K562 (cell line): ENCODE data around the gene OVCA2. TPM values are rescaled to one million over a fixed set of nuclear protein-coding genes. Genes with fewer than 3 reads are reported as not detected.

Experiments used
- CBX1 ChIP-seq: sonication (generic); IDR thresholded peaks from 2 replicates; pipeline ENCODE4 v1.6.1; 2016; ENCODE audit warnings: antibody characterized with exemption, low read depth, mild to moderate bottlenecking
- ELF4 ChIP-seq: fragments of 450-650 bp; formaldehyde crosslinking; IDR thresholded peaks from 2 replicates; pipeline ENCODE4 v1.4.0; 2022; ENCODE audit warnings: missing genetic modification characterization
- HINFP ChIP-seq: fragments of 450-650 bp; conservative IDR thresholded peaks from 2 replicates; pipeline ENCODE4 v1.6.1; 2016; ENCODE audit warnings: missing genetic modification characterization, low read depth, mild to moderate bottlenecking, control low read depth, missing compliant biosample characterization
- HNRNPLL ChIP-seq: fragments of 200-400 bp; formaldehyde crosslinking; IDR thresholded peaks from 2 replicates; pipeline ENCODE4 v1.6.1; 2017; ENCODE audit warnings: low read length, low read depth, mild to moderate bottlenecking; ENCODE audit not compliant: poor library complexity, severe bottlenecking
- KDM5B ChIP-seq: fragments of 200-600 bp; sonication (generic); IDR thresholded peaks from 2 replicates; pipeline ENCODE4 v1.6.1; 2012; ENCODE audit warnings: low read depth, mild to moderate bottlenecking, moderate library complexity, low read length, control low read depth, inconsistent platforms; ENCODE audit not compliant: insufficient replicate concordance
- MAZ ChIP-seq, 2 experiments: fragments of 450-650 bp in 1 of 2; sonication (generic) in 1 of 2; formaldehyde crosslinking; IDR thresholded peaks in 1 of 2; conservative IDR thresholded peaks in 1 of 2; 2 replicates each; pipeline versions ENCODE4 v1.4.0 to v1.5.0; 2020; ENCODE audit warnings: mild to moderate bottlenecking in 1 of 2, missing genetic modification reagents in 1 of 2
- RBM34 ChIP-seq: fragments of 200-400 bp; formaldehyde crosslinking; IDR thresholded peaks from 2 replicates; pipeline ENCODE4 v1.6.1; 2018; ENCODE audit warnings: low read length, borderline replicate concordance; ENCODE audit not compliant: insufficient read depth
- THAP7 ChIP-seq: fragments of 250-450 bp; sonication (Bioruptor Pico); IDR thresholded peaks from 2 replicates; pipeline ENCODE4 v1.5.0; 2021
- TSC22D4 ChIP-seq: fragments of 450-650 bp; IDR thresholded peaks from 2 replicates; pipeline ENCODE4 v1.6.1; 2016; ENCODE audit warnings: missing genetic modification characterization, missing biosample characterization, control low read depth
- UBTF ChIP-seq, 2 experiments: IDR thresholded peaks; 2 replicates each; pipeline ENCODE4 v1.6.1; 2012; ENCODE audit warnings: improper control_type of control experiment in 2 of 2, low read depth in 2 of 2, low read length in 2 of 2, borderline replicate concordance in 1 of 2
- ZBTB12 ChIP-seq: fragments of 250-450 bp; sonication (Bioruptor Pico); IDR thresholded peaks from 2 replicates; pipeline ENCODE4 v1.4.0; 2020
- ZNF512 ChIP-seq: IDR thresholded peaks from 2 replicates; pipeline ENCODE4 v1.6.1; 2016; ENCODE audit warnings: missing genetic modification characterization, missing compliant biosample characterization
- polyA plus RNA-seq, 8 experiments: library from polyadenylated mRNA; depleted of rRNA in 4 of 8; stranded (reverse) in 5 of 8; unstranded in 3 of 8; fragments of >200 nt; fragmentation: Nextera tagmentation in 2 of 8; fragmentation: Illumina TruSeq in 1 of 8; extraction: Ambion mirVana in 2 of 8; extraction: Trizol in 1 of 8; gene quantifications; 2 replicates each; pipeline versions ENCODE4 v1.2.1 to v1.2.3, GENCODE V29; 2011 to 2014; ENCODE audit warnings: inconsistent platforms in 1 of 8, missing spikeins in 1 of 8
- total RNA-seq, 7 experiments: library from RNA; depleted of rRNA in 6 of 7; stranded (reverse); fragments of >200 nt in 6 of 7; fragmentation: Illumina TruSeq in 2 of 7; extraction: Trizol in 2 of 7; gene quantifications; 2 replicates each; pipeline versions ENCODE4 v1.2.1 to v1.2.3, GENCODE V29; 2011 to 2021; ENCODE audit warnings: low replicate concordance in 1 of 7
- TF ChIP-seq, protein P1 (sequence below): fragments of 450-650 bp; IDR thresholded peaks from 2 replicates; pipeline ENCODE4 v1.6.1; 2016; ENCODE audit warnings: borderline replicate concordance
- TF ChIP-seq, protein P2 (sequence below): fragments of 250-450 bp; sonication (Bioruptor Pico); IDR thresholded peaks from 2 replicates; pipeline ENCODE4 v1.5.0; 2021

Gene OVCA2
- total and polyA plus RNA-seq, 9 of the 15 experiments (the other 6 are each of a cell fraction or from before 2014, with no cell fraction given), result 3.0 to 23.7 (median 14.1) TPM

DNA sequence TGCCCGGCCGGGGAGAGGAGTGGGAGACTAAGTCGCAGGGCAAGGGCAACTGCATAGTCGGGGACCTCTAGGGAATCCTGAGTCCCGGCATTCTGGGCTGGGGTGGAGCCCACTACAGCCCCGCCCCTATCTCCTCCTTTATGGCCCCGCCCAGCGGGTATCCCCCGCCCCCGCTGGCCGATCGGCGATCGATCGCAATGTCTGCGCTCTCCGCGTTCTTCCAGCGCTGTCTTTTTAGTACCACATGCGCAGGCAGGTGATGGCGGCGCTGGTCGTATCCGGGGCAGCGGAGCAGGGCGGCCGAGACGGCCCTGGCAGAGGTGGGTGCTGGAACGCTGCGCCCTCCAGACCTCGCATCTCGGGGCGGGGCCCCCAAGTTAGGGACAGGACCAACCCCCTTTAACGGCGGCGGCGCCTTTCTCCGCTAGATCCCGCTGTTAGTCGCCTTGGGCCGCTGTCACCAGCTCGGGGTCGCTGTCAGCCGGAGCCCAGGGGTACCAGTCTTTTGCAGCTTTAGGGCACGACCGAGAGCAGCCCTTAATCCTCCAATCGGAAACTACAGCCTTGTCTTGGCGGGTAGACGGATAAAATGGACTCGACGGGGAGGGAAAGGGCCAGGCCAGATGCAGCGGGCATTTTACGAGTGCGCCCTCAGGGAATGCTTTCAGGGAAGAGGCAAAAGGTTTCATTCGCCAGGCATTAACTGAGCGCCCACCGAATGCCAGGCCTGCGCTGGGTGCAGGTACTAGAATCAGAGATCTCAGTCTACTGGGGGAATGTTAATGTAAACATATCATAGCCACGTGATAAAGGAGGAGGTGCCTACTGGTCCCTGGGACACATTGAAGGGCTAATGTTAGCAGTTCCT is 11.7 kb upstream of the OVCA2 start, which contains the start of gene DPH1 (continued):
- TF ChIP-seq, protein P1, sequence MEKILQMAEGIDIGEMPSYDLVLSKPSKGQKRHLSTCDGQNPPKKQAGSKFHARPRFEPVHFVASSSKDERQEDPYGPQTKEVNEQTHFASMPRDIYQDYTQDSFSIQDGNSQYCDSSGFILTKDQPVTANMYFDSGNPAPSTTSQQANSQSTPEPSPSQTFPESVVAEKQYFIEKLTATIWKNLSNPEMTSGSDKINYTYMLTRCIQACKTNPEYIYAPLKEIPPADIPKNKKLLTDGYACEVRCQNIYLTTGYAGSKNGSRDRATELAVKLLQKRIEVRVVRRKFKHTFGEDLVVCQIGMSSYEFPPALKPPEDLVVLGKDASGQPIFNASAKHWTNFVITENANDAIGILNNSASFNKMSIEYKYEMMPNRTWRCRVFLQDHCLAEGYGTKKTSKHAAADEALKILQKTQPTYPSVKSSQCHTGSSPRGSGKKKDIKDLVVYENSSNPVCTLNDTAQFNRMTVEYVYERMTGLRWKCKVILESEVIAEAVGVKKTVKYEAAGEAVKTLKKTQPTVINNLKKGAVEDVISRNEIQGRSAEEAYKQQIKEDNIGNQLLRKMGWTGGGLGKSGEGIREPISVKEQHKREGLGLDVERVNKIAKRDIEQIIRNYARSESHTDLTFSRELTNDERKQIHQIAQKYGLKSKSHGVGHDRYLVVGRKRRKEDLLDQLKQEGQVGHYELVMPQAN, result peak; percentile 99
- TF ChIP-seq, protein P2, sequence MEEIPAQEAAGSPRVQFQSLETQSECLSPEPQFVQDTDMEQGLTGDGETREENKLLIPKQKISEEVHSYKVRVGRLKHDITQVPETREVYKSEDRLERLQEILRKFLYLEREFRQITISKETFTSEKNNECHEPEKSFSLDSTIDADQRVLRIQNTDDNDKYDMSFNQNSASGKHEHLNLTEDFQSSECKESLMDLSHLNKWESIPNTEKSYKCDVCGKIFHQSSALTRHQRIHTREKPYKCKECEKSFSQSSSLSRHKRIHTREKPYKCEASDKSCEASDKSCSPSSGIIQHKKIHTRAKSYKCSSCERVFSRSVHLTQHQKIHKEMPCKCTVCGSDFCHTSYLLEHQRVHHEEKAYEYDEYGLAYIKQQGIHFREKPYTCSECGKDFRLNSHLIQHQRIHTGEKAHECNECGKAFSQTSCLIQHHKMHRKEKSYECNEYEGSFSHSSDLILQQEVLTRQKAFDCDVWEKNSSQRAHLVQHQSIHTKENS, result no peak
- TF ChIP-seq MAZ (CRISPR knock-in tag; conservative IDR thresholded peaks at IDR 0.05 in 1 of 2, IDR thresholded peaks at IDR 0.05 in 1 of 2) (peak; percentile 96 to 99), TSC22D4 (no peak), HINFP (tag) (no peak), CBX1 (no peak), ZBTB12 (CRISPR knock-in tag) (no peak), RBM34 (no peak), UBTF (IDR thresholded peaks at IDR 0.05; ENCODE audit: borderline replicate concordance in 1 of 2, low read depth in 2 of 2, low read length in 2 of 2) (no peak), KDM5B (peak; percentile 36), ELF4 (CRISPR knock-in tag) (no peak), ZNF512 (tag) (no peak), HNRNPLL (peak; percentile 90), THAP7 (no peak)
